ENCODE results near the gene SPESP1.
"Not testable (repeated sequence)": the region's sequence is repeated elsewhere in the genome, so short reads cannot be mapped to it uniquely, and the experiment has no call there.

Gene SPESP1

DNA sequence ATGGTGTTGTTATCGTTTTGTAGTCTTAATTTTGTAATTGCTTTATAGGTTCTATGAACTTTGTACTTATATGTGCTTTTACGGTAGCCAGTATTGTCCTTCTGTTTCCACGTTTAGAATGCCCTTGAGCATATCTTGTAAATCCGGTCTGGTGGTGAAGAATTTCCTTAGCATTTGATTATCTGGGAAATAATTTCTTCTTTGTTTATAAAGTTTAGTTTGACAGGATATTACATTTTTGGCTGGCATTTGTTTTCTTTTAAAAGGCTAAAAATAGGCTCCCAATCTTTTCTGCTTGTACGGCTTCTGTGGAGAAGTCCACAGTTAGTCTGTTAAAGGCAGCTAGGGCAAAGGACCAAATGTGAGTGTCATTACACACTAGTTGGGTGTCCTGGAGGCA lies 36.7 kb downstream of the SPESP1 start:
- no peak for DNase-seq

GRCh38 chr15:68967948-68968347 lies 37.6 kb downstream of the SPESP1 start:
- DNase-seq, result no peak

DNA sequence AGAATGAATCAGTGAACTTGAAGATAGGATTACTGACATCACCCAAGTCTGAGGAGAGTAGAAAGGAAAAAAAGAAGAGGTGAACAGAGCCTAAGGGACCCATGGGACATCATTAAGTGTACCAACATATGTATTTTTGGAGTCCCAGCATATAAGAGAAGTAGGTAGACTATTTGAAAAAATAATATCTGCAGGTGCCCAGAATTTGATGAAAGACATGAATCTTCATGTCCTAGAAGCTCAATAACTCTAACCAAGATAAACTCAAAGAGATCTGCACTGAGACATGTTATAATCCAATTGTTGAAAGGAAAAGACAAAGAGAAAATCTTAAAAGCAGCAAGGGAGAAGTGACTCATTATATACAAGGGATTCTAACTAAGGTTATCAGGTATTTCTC lies 39.0 kb downstream of the SPESP1 start:
- no peak for DNase-seq

DNA sequence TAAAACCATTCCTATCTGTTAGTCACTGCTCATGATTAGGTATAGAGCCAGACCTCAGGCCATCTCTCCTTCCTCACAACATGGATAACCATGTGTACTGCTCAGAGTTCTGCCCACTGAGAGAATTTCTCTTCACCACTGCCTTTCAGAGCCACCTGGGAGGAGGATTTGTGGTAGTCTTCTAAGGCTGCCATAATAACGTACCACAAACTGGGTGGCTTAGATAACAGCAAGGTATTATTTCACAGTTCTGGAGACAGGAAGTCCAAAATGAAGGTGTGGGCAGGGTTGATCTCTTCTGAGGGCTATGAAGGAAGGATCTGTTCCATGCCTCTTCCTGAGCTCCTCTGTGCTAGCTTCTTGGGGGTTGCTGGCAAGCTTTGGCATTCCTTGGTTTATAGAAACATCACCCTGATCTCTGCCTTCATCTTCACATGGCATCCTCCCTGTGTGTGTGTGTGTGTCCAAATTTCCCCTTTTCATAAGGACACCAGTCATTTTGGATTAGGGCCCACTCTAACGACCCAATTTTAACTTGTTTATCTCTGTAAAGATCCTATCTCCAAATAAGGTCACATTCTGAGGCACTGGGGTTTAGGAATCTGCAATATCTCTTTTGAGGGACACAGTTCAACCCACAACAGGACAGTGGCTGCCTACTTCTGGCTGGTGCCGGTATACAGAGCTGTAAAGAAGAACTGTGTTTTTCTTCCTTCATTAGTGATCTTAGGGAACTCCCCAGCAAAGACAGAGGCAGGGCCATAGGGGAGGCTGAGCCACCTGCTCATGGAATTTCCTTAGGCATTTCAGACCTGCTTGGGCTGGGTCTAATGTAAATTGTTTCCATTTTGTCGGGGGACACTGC lies 42.1 kb downstream of the SPESP1 start:
- no peak for DNase-seq

- not testable (repeated sequence) for DNase-seq
Measured at GRCh38 chr15:68975651-68976160, 45.4 kb downstream of the SPESP1 start.

- not testable (repeated sequence) for DNase-seq
Measured at GRCh38 chr15:68977426-68977825, 47.1 kb downstream of the SPESP1 start.

- no peak for DNase-seq
Measured at GRCh38 chr15:68979006-68979405, 48.7 kb downstream of the SPESP1 start.

DNA sequence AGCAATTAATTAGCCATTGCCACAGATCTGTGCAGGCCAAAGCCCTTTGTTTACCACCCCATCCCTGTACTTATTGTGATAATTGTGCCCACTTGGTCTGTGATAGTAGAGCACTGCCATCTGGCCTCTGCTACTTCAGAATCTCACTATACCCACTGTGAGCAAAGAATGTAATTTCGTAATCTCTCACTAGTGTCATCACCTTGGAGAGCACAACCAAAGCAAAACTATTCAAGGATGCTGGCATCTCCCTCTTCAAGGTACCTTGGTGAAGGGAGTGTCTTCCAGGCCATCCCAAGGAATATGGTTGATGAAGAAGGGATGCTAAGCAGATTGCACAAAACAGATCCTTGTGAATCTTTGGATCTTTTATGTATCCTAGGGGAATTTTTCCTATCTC lies 49.5 kb downstream of the SPESP1 start:
- no peak for DNase-seq

DNA sequence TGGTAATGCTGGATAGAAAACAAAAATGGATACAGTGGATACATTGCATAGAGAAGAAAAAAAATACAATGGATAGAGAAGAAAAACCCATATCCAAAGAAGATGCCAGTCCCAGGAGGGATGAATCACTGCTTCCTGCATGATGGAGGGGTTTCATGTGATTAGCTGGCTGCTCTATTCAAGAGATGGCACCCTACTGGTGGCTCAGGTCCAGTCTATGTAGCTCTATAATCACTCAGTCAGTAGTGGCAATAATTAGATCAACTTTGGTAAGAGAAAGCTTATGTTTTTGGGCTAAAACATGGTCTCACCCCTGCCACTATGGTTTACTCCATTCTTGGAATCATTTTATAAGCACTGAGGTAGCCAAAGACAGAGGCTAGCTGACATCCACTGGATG lies 50.5 kb downstream of the SPESP1 start:
- no peak for DNase-seq

GRCh38 chr15:68981941-68982340 lies 51.6 kb downstream of the SPESP1 start:
- no peak for DNase-seq

DNA sequence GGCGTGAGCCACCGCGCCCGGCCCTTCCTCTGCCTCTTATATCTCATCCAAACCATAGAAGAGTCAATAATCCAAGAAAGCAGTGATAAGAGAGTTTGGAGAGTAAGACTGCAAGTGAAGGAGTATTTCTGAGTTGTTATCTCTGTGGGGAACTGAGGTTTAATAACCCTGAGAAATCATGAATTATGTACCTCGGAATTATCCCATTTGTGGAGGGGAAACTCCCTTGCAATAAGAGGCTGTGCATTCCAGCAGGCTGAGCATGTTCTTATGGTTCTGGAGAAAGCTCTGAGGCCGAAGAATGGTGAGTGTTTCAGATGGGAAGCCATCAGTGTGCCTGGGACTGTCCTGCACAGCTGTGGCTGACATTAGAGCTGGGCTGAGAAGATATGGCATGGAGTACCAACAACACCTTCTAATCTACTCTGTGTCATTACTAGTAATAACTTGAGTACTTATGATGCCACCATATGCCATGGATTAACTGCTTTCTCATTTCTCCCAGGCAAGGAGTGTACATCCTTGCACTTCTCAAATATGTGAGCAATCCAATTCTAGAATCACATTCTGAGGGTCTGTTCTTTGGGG lies 52.7 kb downstream of the SPESP1 start:
- no peak for DNase-seq

DNA sequence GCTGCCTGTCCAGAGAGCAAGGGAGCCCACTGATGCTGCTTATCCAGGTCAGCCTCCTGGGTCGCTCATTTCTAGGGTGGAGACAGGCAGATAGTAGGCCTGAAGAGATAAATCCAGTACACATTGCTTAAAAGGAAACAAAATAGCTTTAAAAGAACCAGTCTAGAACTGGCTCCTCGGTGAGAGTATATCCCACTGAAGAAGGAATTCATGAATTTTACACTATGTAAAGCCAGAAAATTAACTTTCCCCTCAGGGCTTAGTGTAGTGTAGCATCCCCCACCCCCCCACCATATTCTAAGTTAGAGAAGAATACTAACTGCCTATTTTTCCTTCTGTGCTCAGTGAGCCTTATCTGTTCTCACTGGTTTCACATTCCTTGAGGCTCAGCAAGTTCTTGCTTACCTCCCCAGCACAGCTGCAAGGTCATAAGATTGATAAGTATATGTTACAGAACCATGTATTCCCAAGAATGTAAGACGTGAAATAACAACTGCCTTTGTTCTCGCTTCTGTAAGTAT lies 53.7 kb downstream of the SPESP1 start:
- no peak for DNase-seq

DNA sequence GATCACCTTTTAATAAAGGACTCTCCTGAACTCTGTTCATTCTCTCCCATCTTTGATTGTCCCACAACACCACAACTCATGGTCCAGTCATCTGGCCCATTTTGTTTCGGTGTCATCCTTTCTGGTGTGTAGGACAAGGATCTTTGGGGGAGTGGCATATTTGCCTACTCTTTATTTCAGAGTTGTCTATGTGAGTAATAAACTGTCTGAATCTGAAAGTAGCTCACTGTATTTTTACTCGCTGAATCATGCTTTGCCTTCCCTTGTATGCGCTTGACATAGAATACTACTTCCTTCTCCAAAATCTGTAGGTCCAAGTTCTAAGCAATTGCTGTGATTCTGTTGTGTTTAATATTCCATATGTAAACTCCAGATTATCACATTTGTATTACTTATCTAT lies 54.3 kb downstream of the SPESP1 start:
- DNase-seq, result no peak

DNA sequence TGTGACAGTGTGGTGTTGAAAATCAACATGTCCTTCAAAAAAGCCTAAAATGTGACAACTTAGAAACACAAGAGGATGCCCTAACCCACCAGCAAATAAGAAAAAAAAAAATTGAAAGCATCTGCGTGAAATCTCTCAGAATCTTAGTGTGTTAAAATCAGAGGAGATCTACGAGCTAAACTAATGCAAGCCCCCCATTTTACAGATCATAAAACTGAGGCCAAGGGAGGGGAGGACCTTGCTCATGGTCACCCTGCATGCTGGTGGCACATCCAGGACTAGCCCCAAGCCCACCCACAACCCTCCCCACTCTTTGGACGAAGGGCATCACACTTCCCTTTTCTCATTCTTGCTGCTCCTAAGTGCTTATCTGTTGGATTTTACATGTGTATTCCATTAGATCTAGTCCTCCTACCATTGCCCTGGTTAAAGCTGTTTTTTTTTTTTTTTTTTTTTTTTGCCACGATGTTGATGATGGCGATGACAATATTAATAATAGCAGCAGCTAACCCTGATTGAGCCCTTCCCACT lies 55.1 kb downstream of the SPESP1 start:
- no peak for DNase-seq

DNA sequence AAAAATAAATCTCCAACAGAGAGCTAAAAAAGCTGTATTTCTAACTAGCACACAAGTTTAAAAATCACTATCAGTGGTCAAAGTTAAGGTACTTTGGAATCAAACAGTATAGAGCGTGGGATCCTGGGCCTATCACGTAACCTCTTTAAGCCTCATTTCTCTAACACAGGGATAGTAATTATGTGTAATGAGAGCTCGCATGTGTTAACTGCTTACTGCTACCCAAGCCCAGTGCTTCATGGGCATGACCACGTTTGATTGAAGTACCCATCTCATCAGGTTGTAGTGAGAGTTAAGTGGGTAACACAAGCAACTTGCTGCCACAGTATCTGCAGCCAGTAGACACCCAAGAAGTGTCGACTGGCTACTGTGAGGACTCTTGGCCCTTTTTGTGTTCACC lies 56.0 kb downstream of the SPESP1 start:
- no peak for DNase-seq

GRCh38 chr15:68987120-68987519 lies 56.8 kb downstream of the SPESP1 start:
- DNase-seq, result no peak

- DNase-seq, result no peak
Measured at GRCh38 chr15:68987676-68988075, 57.4 kb downstream of the SPESP1 start.

- DNase-seq, result no peak
Measured at GRCh38 chr15:68989541-68990230, 59.4 kb downstream of the SPESP1 start.

DNA sequence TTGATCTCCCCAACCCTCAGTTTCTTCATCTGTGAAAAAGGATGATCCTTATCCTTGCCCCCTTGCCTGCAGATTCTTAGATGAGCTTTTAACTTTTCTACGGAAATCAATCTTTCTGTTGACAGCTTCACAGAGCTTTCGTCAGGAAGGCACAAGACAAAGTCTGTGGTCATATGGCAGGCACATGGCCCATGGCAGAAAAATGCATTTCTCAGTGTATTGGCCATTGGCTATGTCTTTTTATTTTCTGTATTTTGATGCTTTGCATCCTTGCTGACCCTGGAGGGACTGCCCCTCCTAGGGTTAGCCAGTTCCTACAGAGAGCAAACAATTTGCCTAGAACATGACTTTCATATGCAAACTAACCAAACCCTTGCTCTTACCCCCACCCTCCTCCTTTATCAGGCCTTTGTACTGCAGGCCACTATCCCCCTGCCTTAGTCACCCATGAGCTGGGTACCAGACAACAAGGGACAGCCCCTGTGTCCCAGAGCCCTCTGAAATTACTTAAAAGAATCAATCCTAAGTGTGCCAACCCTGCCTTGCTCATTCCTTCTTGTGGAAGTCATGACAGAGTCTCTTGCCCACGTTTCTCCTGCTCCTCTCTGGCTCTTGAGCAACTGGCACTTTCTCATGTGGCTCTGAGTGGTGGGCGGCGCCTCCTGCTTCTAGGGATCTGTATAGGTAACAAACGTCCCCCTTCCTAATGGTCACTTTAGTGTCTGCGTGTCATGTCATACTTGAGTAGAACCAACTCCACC lies 60.1 kb downstream of the SPESP1 start:
- no peak for DNase-seq

GRCh38 chr15:68990992-68991500 lies 60.7 kb downstream of the SPESP1 start:
- DNase-seq, result no peak

- no peak for DNase-seq
Measured at GRCh38 chr15:68991723-68992122, 61.4 kb downstream of the SPESP1 start.

DNA sequence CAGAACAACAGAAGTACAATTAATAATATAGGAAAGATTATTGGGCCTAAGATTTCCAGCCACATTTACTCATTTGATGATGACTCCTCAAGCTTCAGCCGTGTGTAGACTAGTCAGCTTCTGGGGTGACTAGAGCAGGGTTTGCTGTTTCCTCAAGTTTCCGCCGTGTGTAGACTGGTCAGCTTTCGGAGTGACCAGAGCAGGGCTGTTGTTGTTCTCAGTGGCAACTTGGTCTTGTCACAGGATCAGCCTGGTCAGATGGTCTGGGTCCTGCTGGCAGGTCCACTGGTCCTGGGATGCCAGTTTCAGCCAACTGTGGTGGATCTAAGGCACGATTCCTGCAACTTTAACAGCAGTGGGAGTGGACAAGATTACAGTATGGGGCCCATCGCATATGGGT lies 62.4 kb downstream of the SPESP1 start:
- DNase-seq, result no peak
